ENCODE measurements around the gene BECN2.

The BECN2 gene

GRCh38 chr1:242002510-242002909 is 44.9 kb downstream of the BECN2 start:
- TF ChIP-seq MAX (IDR thresholded peaks at IDR 0.05): no peak

GRCh38 chr1:242004751-242005495 is 47.4 kb downstream of the BECN2 start:
- TF ChIP-seq EGR1 (IDR thresholded peaks at IDR 0.05): no peak
- TF ChIP-seq USF1 (IDR thresholded peaks at IDR 0.05): no peak
- TF ChIP-seq TEAD4 (IDR thresholded peaks at IDR 0.05): no peak
- TF ChIP-seq CREB1 (IDR thresholded peaks at IDR 0.05; ENCODE audit: low read depth): no peak
- no peak for TF ChIP-seq EP300 (IDR thresholded peaks at IDR 0.05; ENCODE audit: borderline replicate concordance)
- no peak for TF ChIP-seq REST (IDR thresholded peaks at IDR 0.05; ENCODE audit: low read depth)
- TF ChIP-seq CEBPB (IDR thresholded peaks at IDR 0.05): no peak
- TF ChIP-seq NFIC (IDR thresholded peaks at IDR 0.05): no peak
- no peak for TF ChIP-seq RAD21 (IDR thresholded peaks at IDR 0.05; ENCODE audit: low read depth)
- no peak for TF ChIP-seq ZBTB7A (IDR thresholded peaks at IDR 0.05; ENCODE audit: low read depth)
- no peak for TF ChIP-seq TCF12 (IDR thresholded peaks at IDR 0.05; ENCODE audit: low read depth)
- TF ChIP-seq YY1 (IDR thresholded peaks at IDR 0.05; ENCODE audit: low read depth): no peak
- no peak for TF ChIP-seq FOXM1 (IDR thresholded peaks at IDR 0.05; ENCODE audit: borderline replicate concordance, low read depth)
- no peak for TF ChIP-seq TAF1 (IDR thresholded peaks at IDR 0.05; ENCODE audit: low read depth)
- TF ChIP-seq MAX (IDR thresholded peaks at IDR 0.05): no peak

- no peak for TF ChIP-seq RAD21 (IDR thresholded peaks at IDR 0.05; ENCODE audit: low read depth)
- no peak for TF ChIP-seq CREB1 (IDR thresholded peaks at IDR 0.05; ENCODE audit: low read depth)
- no peak for TF ChIP-seq EGR1 (IDR thresholded peaks at IDR 0.05)
- TF ChIP-seq YY1 (IDR thresholded peaks at IDR 0.05; ENCODE audit: low read depth): no peak
- TF ChIP-seq EP300 (IDR thresholded peaks at IDR 0.05; ENCODE audit: borderline replicate concordance): no peak
- TF ChIP-seq TCF12 (IDR thresholded peaks at IDR 0.05; ENCODE audit: low read depth): no peak
Measured at GRCh38 chr1:242005866-242006535, 48.4 kb downstream of the BECN2 start.

GRCh38 chr1:242006976-242007375 is 49.4 kb downstream of the BECN2 start:
- TF ChIP-seq RAD21 (IDR thresholded peaks at IDR 0.05; ENCODE audit: low read depth) (no peak), FOXM1 (IDR thresholded peaks at IDR 0.05; ENCODE audit: borderline replicate concordance, low read depth) (no peak), TCF12 (IDR thresholded peaks at IDR 0.05; ENCODE audit: low read depth) (no peak), CEBPB (IDR thresholded peaks at IDR 0.05) (no peak), NFIC (IDR thresholded peaks at IDR 0.05) (no peak), USF1 (IDR thresholded peaks at IDR 0.05) (no peak), REST (IDR thresholded peaks at IDR 0.05; ENCODE audit: low read depth) (no peak), YY1 (IDR thresholded peaks at IDR 0.05; ENCODE audit: low read depth) (no peak), EP300 (IDR thresholded peaks at IDR 0.05; ENCODE audit: borderline replicate concordance) (no peak), TAF1 (IDR thresholded peaks at IDR 0.05; ENCODE audit: low read depth) (no peak), ZBTB7A (IDR thresholded peaks at IDR 0.05; ENCODE audit: low read depth) (no peak), TEAD4 (IDR thresholded peaks at IDR 0.05) (no peak), MAX (IDR thresholded peaks at IDR 0.05) (no peak), CREB1 (IDR thresholded peaks at IDR 0.05; ENCODE audit: low read depth) (no peak), EGR1 (IDR thresholded peaks at IDR 0.05) (no peak)

Measured in Ishikawa (cell line).